B cell (primary cell): ENCODE results near the gene SLC43A1. TPM values are rescaled to one million over a fixed set of nuclear protein-coding genes. Genes with fewer than 3 reads are reported as not detected.

Experiments used
- ATAC-seq: fragments of 200-7000 bp; cut with Tn5 transposase; one replicate; pipeline ENCODE4 v1.10.0; 2021; ENCODE audit warnings: low read depth, mild to moderate bottlenecking, moderate number of reproducible peaks, moderate library complexity
- CTCF ChIA-PET: fragments of 350-600 bp; sonication (Branson Sonifier 250); formaldehyde crosslinking; loops from one replicate; lab custom pipeline; 2021; ENCODE audit warnings: antibody characterized with exemption, inconsistent platforms; lab: Charles Lee
- POLR2A ChIA-PET: fragments of 350-600 bp; sonication (Branson Sonifier 250); formaldehyde crosslinking; loops from one replicate; lab custom pipeline; 2021; ENCODE audit warnings: antibody characterized with exemption; lab: Charles Lee
- DNase-seq: peaks from one replicate; pipeline ENCODE4 v3.0.0; 2013
- H2AFZ ChIP-seq: 2 replicates; pipeline ENCODE4 v1.6.1; 2012; ENCODE audit warnings: mild to moderate bottlenecking, low read depth, low read length; ENCODE audit not compliant: insufficient read depth, poor library complexity, severe bottlenecking
- H3K27ac ChIP-seq, 2 donors: 1 replicate in 1 of 2; 2 replicates in 1 of 2; pipeline ENCODE4 v1.5.1; 2012 to 2013; ENCODE audit warnings: low read length in 2 of 2, mild to moderate bottlenecking in 2 of 2, moderate library complexity in 1 of 2
- H3K27me3 ChIP-seq, 4 experiments: fragments of 200-600 bp in 1 of 4; sonication (generic) in 1 of 4; replicated peaks in 1 of 4; 1 replicate in 2 of 4; 2 replicates in 2 of 4; pipeline versions ENCODE4 v1.6.1 to v1.7.0; 2013 to 2016; ENCODE audit warnings: low read length in 3 of 4, mild to moderate bottlenecking in 2 of 4, mixed read lengths in 1 of 4, moderate library complexity in 1 of 4; ENCODE audit not compliant: insufficient read depth in 4 of 4, control insufficient read depth in 3 of 4; ENCODE audit errors: control extremely low read depth in 1 of 4
- H3K36me3 ChIP-seq, 2 experiments: replicated peaks in 1 of 2; 1 replicate in 1 of 2; 2 replicates in 1 of 2; pipeline versions ENCODE4 v1.6.1 to v1.7.1; 2013; ENCODE audit warnings: low read length in 1 of 2; ENCODE audit not compliant: insufficient read depth in 2 of 2, control insufficient read depth in 1 of 2; ENCODE audit errors: control extremely low read depth in 1 of 2, extremely low read depth in 1 of 2
- H3K4me1 ChIP-seq, 2 donors: fragments of 200-600 bp in 1 of 2; sonication (generic) in 1 of 2; 1 replicate in 1 of 2; 2 replicates in 1 of 2; pipeline versions ENCODE4 v1.5.1 to v1.6.1; 2013 to 2017; ENCODE audit warnings: low read length in 2 of 2; ENCODE audit not compliant: control insufficient read depth in 2 of 2, insufficient read depth in 2 of 2
- H3K4me2 ChIP-seq: replicated peaks from 2 replicates; pipeline ENCODE3; 2012; ENCODE audit warnings: mild to moderate bottlenecking, low read depth, low read length; ENCODE audit not compliant: poor library complexity, severe bottlenecking
- H3K4me3 ChIP-seq, 5 experiments: fragments of 200-600 bp in 1 of 5; sonication (generic) in 1 of 5; 1 replicate in 3 of 5; 2 replicates in 2 of 5; pipeline versions ENCODE4 v1.5.1 to v1.7.0; 2011 to 2016; ENCODE audit warnings: low read length in 4 of 5, mild to moderate bottlenecking in 4 of 5, low read depth in 2 of 5, control low read depth in 1 of 5, moderate library complexity in 1 of 5; ENCODE audit not compliant: insufficient read depth in 1 of 5; ENCODE audit errors: control extremely low read depth in 1 of 5, extremely low read depth in 1 of 5
- H3K79me2 ChIP-seq: fragments of 200-600 bp; sonication (generic); one replicate; pipeline ENCODE4 v1.6.0; 2016; ENCODE audit warnings: low read length; ENCODE audit not compliant: control insufficient read depth, insufficient read depth
- H3K9ac ChIP-seq: fragments of 200-600 bp; sonication (generic); 2 replicates; pipeline ENCODE4 v1.6.1; 2017; ENCODE audit warnings: mild to moderate bottlenecking, low read length, moderate library complexity
- H3K9me3 ChIP-seq, 3 donors: one replicate each; pipeline versions ENCODE4 v1.6.1 to v1.7.1; 2013; ENCODE audit warnings: low read length in 2 of 3; ENCODE audit not compliant: control insufficient read depth in 2 of 3, insufficient read depth in 1 of 3; ENCODE audit errors: control extremely low read depth in 1 of 3
- H4K20me1 ChIP-seq: 2 replicates; pipeline ENCODE4 v1.6.0; 2012; ENCODE audit warnings: mild to moderate bottlenecking, low read length; ENCODE audit not compliant: insufficient read depth, control insufficient read depth, poor library complexity, severe bottlenecking
- H3K27ac Mint-ChIP-seq: one replicate; pipeline ENCODE4 v1.8.0; 2021; ENCODE audit warnings: mixed read lengths
- H3K27me3 Mint-ChIP-seq: one replicate; pipeline ENCODE4 v1.8.0; 2021; ENCODE audit warnings: mixed read lengths
- H3K4me1 Mint-ChIP-seq: one replicate; pipeline ENCODE4 v1.8.0; 2021; ENCODE audit warnings: mixed read lengths
- H3K4me3 Mint-ChIP-seq: one replicate; pipeline ENCODE4 v1.8.0; 2021; ENCODE audit warnings: mixed read lengths
- H3K9me3 Mint-ChIP-seq: one replicate; pipeline ENCODE4 v1.8.0; 2022; ENCODE audit warnings: mixed read lengths; ENCODE audit not compliant: insufficient read depth
- CTCF ChIP-seq: fragments of 200-600 bp; IDR thresholded peaks from one replicate; pipeline ENCODE4 v1.8.0; 2022; ENCODE audit warnings: antibody characterized with exemption, mild to moderate bottlenecking
- EZH2 ChIP-seq: IDR thresholded peaks from 2 replicates; pipeline ENCODE4 v1.6.1; 2012; ENCODE audit warnings: borderline replicate concordance, low read depth, mild to moderate bottlenecking, moderate library complexity, low read length; ENCODE audit not compliant: insufficient read depth, poor library complexity, severe bottlenecking
- WGBS: methylation state at CpG from one replicate; pipeline ENCODE4 v1.1.5; 2013; ENCODE audit warnings: missing lambda C conversion rate; ENCODE audit not compliant: insufficient coverage; 5-methylcytosine and 5-hydroxymethylcytosine counted together
- intact Hi-C: fragments of 100-400 bp; cut with micrococcal nuclease; formaldehyde crosslinking; loops from one replicate; pipeline ENCODE4 v1.10.0; 2022
- polyA plus RNA-seq: library from polyadenylated mRNA; depleted of rRNA; stranded (reverse); fragments of >200 nt; gene quantifications from 2 replicates; pipeline ENCODE4 v1.2.3, GENCODE V29; 2012
- total RNA-seq, 2 donors: library from RNA; stranded (reverse); fragments of 120-200 nt in 1 of 2; gene quantifications; 1 replicate in 1 of 2; 2 replicates in 1 of 2; pipeline versions ENCODE4 v1.2.3 to v1.2.4, GENCODE V29; 2013 to 2022

Gene SLC43A1
- total and polyA plus RNA-seq, 2 donors (not counting 1 experiment from before 2014, with no cell fraction given): 3.7 to 6.4 TPM

DNA sequence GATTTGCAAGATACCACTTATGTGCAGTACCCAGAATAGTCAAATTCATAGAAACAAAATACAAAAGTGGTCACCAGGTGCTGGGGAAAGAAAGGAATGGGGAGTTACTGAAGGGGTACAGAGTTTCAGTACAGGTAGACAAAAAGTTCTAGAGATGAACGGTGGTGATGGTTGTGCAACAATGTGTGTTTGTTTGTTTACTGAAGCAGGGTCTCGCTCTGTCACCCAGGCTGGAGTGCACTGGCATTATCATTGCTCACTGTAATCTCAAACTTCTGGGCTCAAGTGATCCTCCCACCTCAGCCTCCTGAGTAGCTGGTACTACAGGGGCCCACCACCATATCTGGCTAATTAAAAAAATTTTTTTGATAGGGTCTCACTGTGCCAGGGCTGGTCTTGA, 39.9 kb upstream of the SLC43A1 start:
- peaks cover 23% of the 10 kb centered on the region for H3K79me2 ChIP-seq
- H3K27ac ChIP-seq: no peak overlapping the region
- ATAC-seq (no peak), DNase-seq (no peak)
- H3K27ac Mint-ChIP-seq: no peak overlapping the region
- TF ChIP-seq EZH2 (no peak), CTCF (no peak)
- intact Hi-C loops: no loop called here
- H2AFZ ChIP-seq: no peak overlapping the region
- no CpG with 5 or more reads among the region's 2 CpGs for WGBS
- H3K9me3 Mint-ChIP-seq: no peaks in the 10 kb centered on the region
- H3K9me3 ChIP-seq: no peaks in the 10 kb centered on the region
- no peaks in the 10 kb centered on the region for H3K4me1 ChIP-seq
- H4K20me1 ChIP-seq: peaks cover 38% of the 10 kb centered on the region
- H3K4me3 ChIP-seq: no peak overlapping the region
- ChIA-PET POLR2A (no interaction called here), CTCF (interaction anchor here (1.5 kb wide), 1 partner anchor 12 kb away, joined by 5 read pairs; the partner anchor contains the start of gene UBE2L6)
- H3K27me3 ChIP-seq: no peaks in the 10 kb centered on the region
- no peak overlapping the region for H3K9ac ChIP-seq
- H3K4me1 Mint-ChIP-seq: no peaks in the 10 kb centered on the region
- H3K4me3 Mint-ChIP-seq: no peak overlapping the region
- peaks cover 2 to 89% of the 10 kb centered on the region in 2 experiments for H3K36me3 ChIP-seq
- no peak overlapping the region for H3K4me2 ChIP-seq
- no peaks in the 10 kb centered on the region for H3K27me3 Mint-ChIP-seq

DNA sequence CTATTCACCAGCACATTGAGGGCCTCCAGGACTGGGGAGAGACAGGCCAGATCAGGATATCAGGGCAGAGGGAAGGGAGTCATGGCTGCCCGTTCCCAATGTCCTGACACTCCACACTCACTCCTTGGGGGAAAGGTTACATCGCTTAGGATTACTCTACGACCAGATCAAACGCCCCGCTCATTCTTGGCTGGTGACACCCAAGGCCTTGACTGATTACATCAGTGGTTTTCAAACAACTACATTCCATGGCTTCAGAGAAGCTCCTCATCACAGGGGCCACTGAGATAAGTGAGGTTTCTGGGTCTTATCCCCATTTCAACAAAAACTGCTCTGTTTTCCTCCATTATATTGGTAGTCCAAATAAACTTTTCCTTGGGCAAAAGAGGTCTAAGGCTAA, 37.0 kb upstream of the SLC43A1 start:
- CTCF ChIA-PET: interaction anchor here (0.6 kb wide), 1 partner anchor 115 kb away, joined by 3 read pairs; no protein-coding TSS in a partner anchor
- TF ChIP-seq CTCF (no peak), EZH2 (no peak)
- intact Hi-C loops: no loop called here
- Histone ChIP-seq H2AFZ (no peak overlapping the region), H3K4me3 (no peak overlapping the region), H4K20me1 (peaks cover 21% of the 10 kb centered on the region), H3K9me3 (no peaks in the 10 kb centered on the region), H3K36me3 (peaks cover 0 to 77% of the 10 kb centered on the region in 2 experiments), H3K4me1 (peaks cover 6 to 8% of the 10 kb centered on the region in 2 donors), H3K27ac (no peak overlapping the region), H3K9ac (no peak overlapping the region), H3K79me2 (peaks cover 7% of the 10 kb centered on the region), H3K27me3 (no peaks in the 10 kb centered on the region), H3K4me2 (no peak overlapping the region)
- no peaks in the 10 kb centered on the region for H3K27me3 Mint-ChIP-seq
- no peak for ATAC-seq
- no peak overlapping the region for H3K27ac Mint-ChIP-seq
- 100% methylated on average over 4 of the region's 5 CpGs for WGBS
- H3K4me3 Mint-ChIP-seq: no peak overlapping the region
- no peaks in the 10 kb centered on the region for H3K9me3 Mint-ChIP-seq
- POLR2A ChIA-PET: no interaction called here
- peaks cover 10% of the 10 kb centered on the region for H3K4me1 Mint-ChIP-seq
- DNase-seq: no peak
